Activated T-cell treated with anti-CD3 and anti-CD28 coated beads, Interleukin-2, amount 50 U/mL, for 48 hours (primary cell): ENCODE results near the gene CTCF.
A peak's percentile ranks its signal among the peaks of the same experiment; 100 is the strongest.

Experiments
- DNase-seq, 2 experiments: peaks; one replicate each; pipeline ENCODE4 v3.0.0-alpha.2; 2020

CTCF gene

DNA sequence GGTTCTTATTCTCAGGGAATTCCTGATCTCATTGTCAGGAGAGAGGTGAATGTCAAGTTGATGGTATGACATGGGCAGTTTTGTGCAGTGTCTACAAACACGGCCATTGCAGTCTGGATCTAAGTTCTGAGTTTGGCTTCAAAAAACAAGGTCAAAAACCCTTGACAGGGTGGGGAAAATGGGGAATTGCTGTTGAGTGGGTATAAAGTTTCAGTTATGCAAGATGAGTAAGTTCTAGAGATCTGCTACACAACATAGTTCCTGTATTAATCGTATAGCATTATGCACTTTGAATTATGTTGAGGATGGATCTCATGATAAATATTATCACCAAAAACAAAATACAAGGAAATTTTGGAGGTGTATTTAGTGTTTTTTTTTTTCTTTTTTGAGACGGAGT is 46.0 kb downstream of the CTCF start:
- no peak for DNase-seq

DNA sequence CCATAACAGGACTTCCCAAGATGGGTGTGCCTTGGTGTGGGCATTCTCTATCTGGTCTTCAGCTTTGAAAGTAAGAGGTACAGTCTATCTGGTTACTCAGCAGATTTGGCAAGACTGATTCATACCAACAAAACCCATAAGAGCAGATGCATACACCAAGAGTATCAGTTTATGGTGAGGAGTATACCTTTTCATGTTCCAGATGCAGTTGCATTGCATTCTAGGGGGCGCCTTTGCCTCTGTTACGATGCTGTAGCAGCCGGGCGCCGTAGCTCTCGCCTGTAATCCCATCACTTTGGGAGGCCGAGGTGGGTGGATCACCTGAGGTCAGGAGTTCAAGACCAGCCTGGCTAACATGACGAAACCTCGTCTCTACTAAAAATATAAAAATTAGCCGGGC is 51.5 kb downstream of the CTCF start:
- DNase-seq = peak; percentile 28 to 29

DNA sequence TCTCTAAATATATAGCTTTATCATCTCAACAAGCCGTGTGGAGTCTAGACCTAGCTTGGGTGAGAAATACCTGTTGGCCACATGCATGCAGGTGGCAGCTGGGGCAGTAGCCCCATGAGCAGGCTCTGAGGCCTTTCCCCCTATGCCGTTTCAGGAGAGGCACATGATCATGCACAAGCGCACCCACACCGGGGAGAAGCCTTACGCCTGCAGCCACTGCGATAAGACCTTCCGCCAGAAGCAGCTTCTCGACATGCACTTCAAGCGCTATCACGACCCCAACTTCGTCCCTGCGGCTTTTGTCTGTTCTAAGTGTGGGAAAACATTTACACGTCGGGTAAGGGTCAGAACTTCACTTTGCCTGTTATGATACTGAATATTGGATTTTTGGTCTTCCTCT is 65.9 kb downstream of the CTCF start:
- DNase-seq = no peak

DNA sequence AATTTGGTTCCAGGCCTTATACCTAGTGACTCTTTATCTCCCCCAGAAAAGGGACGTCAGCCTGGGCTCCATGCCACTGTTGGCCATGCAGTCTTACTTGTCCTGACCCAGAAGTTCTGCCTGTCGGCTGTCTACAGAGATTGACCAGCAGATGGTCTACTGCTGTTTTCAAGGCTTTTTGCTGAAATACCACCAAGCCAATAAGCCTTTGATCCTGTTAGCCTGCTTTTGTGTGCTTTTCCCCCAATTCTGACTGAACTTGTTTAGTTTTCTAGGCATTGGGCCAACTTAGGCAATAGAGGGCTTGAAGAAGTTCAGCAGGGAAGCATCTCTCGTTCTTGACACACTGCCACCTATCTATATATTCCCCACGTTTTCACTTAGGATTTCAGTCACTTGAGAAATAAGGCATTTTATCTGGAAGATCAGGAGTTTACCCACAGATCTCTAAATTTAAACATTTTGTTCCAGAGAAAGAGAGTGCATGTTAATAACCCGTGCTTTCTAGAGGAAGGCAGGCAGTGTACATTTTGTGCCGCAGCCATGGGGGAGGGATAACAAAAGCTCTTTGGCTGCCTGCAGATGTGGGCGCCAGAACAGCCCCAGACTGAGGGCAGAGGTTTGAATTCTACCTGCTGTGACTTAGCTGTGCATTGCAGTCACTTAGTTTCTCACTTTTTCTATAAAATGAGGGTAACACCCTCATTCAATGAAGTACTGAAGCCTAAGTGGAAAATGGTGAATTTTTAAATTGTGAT is 70.3 kb downstream of the CTCF start:
- no peak for DNase-seq

DNA sequence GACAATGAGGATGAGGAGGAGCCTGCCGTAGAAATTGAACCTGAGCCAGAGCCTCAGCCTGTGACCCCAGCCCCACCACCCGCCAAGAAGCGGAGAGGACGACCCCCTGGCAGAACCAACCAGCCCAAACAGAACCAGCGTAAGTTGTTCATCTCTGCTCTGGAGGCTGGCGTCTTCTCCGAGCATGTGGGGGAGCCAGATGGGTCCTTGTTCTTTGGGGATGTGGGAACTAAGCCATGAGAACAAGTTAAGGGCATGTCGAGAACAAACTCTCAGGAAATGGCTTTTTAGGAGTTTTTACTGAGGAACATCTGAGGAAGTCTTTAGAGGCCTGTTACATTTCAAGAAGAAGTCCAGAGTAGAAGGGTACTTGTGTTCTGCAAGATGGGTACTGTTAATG is 74.4 kb downstream of the CTCF start:
- DNase-seq = no peak

DNA sequence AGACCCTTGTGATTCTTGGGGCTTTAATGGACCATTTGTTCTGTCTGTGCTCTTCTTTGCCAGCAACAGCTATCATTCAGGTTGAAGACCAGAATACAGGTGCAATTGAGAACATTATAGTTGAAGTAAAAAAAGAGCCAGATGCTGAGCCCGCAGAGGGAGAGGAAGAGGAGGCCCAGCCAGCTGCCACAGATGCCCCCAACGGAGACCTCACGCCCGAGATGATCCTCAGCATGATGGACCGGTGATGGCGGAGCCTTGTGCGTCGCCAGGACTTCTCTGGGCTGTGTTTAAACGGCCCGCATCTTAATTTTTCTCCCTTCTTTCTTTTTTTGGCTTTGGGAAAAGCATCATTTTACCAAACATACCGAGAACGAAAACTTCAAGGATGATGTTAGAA is 75.3 kb downstream of the CTCF start:
- DNase-seq = no peak

DNA sequence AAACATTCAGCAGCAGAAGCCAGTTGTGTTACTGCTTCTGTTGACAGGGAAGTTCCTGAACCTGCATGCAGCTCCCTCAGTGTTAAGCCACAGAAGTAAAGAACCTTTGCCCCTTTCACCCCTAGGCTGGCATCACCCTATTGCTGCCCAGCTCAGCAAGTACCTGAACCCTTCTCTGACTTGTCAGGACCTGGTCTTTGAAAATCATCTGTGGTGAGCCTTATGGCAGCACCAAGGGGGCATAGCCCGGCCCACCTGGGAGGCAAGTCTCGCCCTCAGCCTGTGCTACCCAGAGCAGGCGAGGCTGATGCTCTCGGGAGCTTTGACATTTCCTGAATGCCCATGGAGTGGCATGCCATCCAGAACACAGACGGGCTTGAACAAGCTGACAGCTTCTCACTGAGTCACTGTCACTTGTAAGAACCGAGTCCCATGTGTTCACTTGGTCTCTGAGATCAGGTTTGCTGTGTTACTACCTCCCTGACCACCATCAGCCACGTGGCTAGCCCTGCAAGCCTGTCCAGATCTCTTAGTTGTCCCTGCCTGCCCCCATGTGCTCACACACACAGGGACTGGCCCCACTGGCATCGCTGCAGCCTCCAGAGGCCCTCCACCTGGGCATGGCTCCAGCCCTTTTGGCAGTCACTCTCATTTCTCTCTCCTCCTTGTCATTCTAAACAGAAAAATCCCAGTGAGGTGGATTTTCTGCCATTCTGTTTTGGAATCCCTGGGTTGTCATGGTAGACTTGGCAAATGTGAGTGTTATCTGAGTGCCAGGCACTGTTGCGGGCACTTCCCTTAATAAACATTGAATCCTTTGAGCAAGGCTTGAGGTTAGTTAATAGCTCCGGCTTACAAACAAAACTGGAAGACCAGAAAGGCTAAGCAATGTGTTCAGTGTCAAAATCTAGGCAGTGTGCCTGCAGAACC is 79.7 kb downstream of the CTCF start:
- no peak for DNase-seq

DNA sequence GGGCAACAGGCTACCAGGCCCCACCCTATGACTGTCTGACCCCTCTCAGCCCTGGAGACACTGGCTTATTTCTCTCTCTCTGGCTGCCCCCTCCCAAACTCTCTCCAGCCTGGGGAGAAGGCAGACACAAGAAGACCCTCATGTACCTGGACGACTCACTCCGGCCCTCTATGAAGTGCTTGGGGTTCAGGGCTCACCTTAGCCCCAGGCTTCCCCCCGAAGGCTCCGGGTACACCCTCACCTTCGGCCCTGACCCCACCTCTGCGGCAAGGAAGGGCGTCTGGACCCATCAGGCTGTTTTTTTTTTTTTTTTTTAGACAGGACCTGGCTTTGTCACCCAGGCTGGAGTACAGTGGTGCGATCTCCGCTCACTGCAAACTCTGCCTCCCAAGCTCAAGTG is 81.7 kb downstream of the CTCF start:
- DNase-seq = no peak

DNA sequence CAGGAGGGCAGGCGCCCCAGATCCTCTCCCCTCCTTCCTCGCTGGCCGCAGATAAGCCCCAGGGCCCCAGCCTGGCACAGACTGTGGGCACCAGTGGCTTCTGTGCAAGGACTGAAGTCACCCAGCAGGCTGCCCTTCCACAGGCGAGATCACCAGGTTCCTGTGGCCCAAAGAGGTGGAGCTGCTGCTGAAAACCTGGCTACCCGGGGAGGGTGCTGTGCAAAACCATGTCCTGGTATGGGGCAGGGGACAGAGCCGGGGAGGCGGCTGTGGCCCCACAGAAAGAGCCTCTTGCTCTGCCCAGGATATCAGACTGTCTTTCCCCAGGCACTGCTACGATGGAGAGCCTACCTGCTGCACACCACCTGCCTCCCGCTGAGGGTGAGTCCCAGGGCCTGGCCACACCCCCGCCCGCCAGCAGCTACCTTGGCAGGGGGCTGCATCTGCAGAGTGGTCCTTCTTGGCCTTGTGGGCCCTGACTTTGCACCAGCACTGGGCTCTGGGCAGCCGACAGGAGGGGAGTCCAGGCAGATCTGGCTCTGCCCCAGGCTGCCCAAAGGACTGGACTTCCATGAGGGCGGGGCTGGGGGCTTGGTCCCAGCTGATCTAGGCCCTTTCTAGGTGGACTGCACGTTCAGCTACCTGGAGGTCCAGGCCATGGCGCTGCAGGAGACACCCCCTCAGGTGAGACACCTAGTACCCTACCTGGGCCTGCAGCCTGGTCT is 83.2 kb downstream of the CTCF start:
- DNase-seq = no peak

DNA sequence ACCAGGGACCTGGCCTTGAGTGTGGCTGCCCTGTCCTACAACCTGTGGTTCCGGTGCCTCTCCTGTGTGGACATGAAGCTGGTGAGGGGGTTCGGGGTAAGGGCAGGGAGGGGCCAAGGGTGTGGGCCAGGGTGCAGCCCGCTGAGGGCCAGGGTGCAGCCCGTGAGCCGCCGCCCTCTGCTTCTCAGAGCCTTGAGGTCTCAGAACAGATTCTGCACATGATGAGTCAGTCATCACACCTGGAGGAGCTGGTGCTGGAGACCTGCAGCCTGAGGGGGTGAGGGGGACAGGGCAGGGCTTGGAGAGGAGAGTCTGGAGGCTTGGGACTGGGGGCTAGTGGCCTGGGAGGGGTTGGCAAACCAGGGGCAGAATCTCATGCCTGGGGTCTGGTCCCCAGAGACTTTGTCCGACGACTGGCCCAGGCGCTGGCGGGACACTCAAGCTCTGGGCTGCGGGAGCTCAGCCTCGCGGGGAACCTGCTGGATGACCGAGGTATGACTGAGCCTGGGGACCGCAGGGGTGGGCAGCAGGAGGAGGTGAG is 84.9 kb downstream of the CTCF start:
- no peak for DNase-seq

DNA sequence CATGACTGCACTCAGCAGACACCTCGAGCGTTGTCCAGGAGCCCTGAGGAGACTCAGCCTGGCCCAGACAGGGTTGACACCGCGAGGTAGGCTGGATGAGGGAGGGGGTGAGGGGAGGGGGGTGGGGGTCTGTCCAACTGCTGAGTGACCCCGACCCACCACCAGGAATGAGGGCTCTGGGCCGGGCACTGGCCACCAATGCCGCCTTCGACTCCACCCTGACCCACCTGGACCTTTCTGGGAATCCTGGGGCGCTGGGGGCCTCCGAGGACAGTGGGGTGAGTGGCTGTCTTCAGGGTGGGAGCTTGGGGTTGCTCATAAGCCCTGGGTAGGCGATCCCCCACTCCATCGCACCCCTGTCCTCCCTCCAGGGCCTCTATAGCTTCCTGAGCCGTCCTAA is 85.4 kb downstream of the CTCF start:
- no peak for DNase-seq

DNA sequence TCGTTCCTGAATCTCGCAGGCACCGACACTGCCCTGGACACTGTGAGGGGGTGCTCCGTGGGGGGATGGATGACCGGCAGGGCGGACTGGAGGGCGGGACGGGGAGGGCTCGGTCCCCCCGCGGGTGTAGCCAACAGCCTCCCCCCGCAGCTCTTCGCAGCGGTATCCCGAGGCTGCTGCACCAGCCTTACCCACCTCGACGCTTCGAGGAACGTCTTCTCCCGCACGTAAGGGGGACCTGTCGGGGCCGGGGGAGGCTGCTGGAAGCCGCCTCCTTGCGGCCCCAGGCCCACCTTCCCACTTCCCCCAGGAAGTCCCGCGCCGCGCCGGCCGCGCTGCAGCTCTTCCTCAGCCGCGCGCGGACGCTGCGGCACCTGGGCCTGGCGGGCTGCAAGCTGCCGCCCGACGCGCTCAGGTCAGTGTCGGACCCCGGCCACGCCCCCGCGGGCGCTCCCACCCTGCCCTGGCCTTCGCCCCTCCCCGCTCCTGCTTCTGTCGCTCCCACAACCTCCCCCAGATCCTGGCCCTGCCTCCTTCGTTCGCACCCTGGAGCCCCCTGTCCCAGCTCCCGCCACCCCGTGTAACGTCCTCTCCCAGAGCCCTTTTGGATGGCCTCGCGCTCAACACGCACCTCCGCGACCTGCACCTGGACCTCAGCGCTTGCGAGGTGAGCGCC is 85.9 kb downstream of the CTCF start:
- no peak for DNase-seq

DNA sequence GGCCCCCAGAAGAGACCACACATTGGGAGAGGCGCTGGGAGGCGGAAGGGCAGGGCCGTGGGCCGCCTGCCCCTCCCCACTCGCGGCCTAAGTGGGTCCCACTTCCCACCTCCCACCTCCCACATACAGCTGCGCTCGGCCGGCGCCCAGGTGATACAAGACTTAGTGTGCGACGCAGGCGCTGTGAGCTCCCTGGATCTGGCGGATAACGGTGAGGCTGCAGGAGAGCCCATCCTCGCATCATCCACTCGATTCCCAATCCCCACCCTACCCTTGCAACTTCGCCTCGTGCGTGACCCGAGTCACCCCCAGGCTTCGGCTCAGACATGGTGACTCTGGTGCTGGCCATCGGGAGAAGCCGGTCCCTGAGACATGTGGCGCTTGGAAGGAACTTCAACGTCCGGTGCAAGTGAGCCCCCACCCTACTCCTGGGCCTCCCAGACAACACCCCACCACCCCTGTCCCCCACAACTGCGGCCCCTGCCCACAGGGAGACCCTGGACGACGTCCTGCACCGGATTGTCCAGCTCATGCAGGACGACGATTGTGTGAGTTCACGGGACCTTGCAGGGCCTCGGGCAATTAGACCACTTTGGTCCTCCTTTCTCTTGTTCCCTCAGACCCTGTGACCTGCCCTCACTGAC is 86.6 kb downstream of the CTCF start:
- no peak for DNase-seq

DNA sequence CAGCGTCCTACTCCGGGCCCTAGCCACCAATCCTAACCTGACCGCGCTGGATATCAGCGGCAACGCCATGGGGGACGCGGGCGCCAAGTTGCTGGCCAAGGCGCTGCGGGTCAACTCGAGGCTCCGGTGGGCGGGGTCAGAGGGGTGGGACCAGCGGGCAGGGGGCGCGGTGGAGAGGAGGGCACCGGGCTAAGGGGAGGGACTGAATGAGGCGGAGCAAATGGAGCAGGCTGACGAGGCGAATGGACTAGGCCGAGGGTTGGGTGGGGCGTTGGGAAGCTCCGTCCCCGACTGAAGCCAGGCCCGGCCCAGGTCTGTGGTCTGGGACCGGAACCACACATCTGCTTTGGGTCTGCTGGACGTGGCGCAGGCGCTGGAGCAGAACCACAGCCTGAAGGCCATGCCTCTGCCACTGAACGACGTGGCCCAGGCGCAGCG is 87.2 kb downstream of the CTCF start:
- DNase-seq = no peak

DNA sequence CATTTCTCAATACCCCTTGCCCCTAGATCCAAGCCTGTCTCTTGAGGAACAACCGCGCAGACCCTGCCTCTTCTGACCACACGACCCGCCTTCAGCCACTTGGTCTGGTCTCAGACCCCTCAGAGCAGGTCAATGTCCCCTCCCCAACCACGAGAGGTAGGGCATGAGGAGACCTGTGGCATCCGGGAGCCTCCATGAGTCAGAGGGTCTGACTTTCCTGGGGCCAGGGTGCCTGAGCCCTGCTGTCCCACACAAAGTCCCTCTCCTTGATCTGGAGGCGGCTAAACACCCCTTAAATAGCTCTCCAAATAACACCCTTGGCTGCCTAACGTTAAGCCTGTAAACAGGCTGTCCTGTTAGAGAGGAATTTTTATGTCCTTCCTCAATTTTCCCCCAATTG is 87.7 kb downstream of the CTCF start:
- no peak for DNase-seq

DNA sequence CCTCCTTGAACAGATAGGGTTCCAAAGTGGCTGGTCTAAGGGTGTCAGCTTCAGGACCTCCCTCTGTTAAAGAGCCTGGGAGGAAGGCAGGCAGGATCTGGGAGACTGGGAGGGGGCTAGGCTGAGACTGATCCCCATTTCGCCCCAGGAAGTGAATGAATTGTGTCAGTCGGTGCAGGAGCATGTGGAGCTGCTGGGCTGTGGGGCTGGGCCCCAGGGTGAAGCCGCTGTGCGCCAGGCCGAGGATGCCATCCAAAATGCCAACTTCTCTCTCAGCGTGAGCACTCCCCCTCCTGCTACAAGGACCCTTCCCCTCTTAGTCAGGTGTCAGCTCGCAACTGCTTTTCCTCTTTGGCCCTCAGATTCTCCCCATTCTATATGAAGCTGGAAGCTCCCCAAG is 88.7 kb downstream of the CTCF start:
- DNase-seq = no peak

DNA sequence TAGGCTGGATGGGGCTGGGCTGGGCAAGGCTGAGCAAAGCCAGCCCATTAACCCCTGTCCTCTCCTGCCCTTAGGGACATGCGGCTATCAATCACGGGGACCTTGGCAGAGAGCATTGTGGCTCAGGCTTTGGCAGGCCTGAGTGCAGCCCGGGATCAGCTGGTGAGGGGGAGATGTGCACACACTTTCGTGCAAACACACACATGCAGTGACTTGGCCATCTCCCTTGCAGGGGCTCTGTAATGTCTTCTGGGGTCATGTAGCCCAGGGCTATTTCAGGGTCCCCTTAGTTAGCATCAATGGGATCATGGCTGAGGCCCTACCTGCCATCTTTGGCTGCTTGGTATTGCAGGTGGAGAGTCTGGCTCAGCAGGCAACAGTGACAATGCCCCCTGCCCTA is 89.5 kb downstream of the CTCF start:
- DNase-seq = no peak

DNA sequence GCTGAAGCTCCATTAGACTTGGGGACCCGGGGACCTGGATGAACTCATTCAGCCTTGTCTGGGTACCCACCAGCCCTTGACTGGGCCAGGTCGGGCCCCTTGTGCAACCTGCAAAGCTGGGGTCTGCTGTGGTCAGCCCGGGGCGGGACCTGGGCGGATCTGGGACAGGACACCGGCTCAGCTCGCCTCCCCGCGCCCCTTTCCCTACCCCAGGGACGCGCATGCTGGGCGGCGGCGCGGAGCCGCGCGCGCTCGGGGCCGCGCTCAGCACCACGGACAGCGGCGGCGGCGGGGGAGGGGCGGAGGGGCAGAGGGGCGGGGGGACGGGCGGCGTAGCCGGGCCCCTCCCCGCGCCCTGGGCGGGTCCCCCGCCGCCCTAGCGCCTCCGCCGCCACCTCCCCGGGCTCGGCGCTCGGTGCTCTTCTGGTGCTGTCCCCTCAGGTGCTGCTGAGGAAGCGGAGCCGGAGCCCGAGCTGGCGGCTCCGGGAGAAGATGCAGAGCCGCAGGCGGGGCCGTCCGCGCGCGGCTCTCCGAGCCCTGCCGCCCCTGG is 90.3 kb downstream of the CTCF start:
- DNase-seq = no peak

DNA sequence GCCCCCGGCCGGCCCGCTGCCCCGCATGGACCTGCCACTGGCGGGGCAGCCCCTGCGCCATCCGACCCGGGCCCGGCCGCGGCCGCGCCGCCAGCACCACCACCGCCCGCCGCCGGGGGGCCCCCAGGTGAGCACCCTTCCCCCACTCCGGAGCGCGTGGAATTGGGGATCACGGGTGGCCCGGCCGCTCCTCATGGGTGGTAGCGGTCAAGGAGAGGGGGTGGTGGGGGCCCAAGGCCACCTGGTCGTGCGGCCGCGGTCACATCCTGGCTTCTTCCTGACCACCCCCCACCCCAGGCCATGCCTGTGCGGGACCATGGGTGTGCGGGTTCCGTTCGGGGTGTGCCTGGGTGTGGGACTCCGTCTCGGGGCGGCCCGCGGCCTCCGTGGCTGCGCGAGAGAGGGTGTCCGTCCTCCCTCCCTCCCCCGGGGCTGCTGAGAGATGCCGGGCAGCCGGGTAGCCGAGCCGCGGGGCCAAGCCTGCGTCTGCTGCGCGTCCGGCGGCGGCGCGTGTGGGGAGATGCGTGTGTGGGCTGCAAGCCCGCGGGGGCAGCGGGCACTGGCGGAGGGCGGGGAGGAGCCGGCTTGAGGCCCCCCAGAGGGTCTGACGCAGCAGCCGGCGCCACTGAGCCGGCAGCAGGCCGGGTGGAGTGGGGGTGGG is 90.9 kb downstream of the CTCF start:
- DNase-seq = no peak

DNA sequence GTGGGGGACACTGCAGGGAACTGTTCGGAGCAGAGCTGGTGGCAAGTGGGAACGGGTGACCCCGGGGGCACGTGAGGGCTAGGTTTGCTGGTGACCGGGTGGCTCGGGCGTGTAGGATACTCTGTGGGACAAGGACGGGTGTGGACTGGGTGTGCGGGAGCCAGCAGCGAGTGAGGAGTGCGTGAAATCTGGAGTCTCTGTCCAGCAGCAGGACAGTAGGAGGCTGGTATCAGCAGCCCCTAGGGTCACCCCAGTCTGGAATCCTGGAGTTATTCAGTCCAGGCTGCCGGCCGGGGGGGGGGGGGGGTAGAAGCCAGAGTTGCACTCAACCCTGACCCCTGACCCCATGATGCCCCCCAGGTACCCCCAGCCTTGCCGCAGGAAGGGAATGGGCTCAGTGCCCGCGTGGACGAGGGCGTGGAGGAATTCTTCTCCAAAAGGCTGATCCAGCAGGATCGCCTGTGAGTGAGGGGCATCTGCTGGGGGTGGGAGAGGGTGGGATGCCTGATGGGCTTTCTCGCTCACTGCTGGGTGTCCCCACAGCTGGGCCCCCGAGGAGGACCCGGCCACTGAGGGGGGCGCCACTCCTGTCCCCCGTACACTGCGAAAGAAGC is 91.6 kb downstream of the CTCF start:
- DNase-seq = no peak

DNA sequence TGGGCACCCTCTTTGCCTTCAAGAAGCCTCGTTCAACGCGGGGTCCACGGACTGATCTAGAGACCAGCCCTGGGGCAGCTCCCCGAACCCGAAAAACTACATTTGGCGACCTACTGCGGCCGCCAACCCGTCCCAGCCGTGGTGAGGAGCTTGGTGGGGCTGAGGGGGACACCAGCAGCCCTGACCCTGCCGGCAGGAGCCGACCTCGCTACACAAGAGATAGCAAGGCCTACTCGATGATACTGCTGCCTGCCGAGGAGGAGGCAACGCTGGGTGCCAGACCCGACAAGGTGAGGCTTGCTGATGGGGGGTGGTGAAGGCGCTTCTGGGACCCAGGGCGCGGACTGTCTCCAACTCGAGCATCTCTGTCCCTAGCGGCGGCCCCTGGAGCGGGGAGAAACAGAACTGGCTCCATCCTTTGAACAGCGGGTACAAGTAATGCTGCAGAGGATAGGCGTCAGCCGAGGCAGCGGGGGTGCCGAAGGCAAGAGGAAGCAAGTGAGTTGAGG is 92.1 kb downstream of the CTCF start:
- no peak for DNase-seq
